Esophagus muscularis mucosa (tissue), 3 donors: ENCODE measurements around the gene CNN1.
"Not testable (repeated sequence)": the region's sequence is repeated elsewhere in the genome, so short reads cannot be mapped to it uniquely, and the experiment has no call there.

Experiments used
- CTCF ChIP-seq, 3 experiments: fragments of 200-600 bp in 2 of 3; fragments of 450-650 bp in 1 of 3; sonication (generic) in 2 of 3; IDR thresholded peaks; one replicate each; pipeline ENCODE4 v1.5.1; 2017 to 2019; ENCODE audit warnings: antibody characterized with exemption in 3 of 3, mild to moderate bottlenecking in 2 of 3, moderate library complexity in 1 of 3
- POLR2A ChIP-seq: fragments of 450-650 bp; IDR thresholded peaks from one replicate; pipeline ENCODE4 v1.6.1; 2017; ENCODE audit warnings: antibody characterized with exemption, moderate library complexity, mild to moderate bottlenecking, low read depth
- POLR2AphosphoS5 ChIP-seq, 2 donors: sonication (generic); formaldehyde crosslinking; IDR thresholded peaks; one replicate each; pipeline ENCODE4 v1.6.1; 2017; ENCODE audit warnings: antibody characterized with exemption in 2 of 2

- not testable (repeated sequence) for TF ChIP-seq POLR2AphosphoS5 (IDR thresholded peaks at IDR 0.05); CTCF (IDR thresholded peaks at IDR 0.05); POLR2A
Measured at GRCh38 chr19:11573354-11573753, 34.7 kb downstream of the CNN1 start.
